WTC11 (cell line): Measurements from ENCODE around the gene DIAPH1. TPM values are rescaled to one million over a fixed set of nuclear protein-coding genes. Genes with fewer than 3 reads are reported as not detected.
A peak's percentile ranks its signal among the peaks of the same experiment; 100 is the strongest.

Experiments used
- ATAC-seq: fragments of 200-7000 bp; cut with Tn5 transposase; 2 replicates; pipeline ENCODE4 v1.10.0; 2021; ENCODE audit warnings: mild to moderate bottlenecking, moderate library complexity
- CTCF ChIA-PET: fragments of 300-600 bp; sonication (Branson Sonifier 250); formaldehyde crosslinking; loops from one replicate; lab custom pipeline; 2021; ENCODE audit warnings: antibody characterized with exemption; lab: Charles Lee
- POLR2A ChIA-PET: fragments of 350-600 bp; sonication (Branson Sonifier 250); formaldehyde crosslinking; loops from one replicate; lab custom pipeline; 2021; ENCODE audit warnings: antibody characterized with exemption; lab: Charles Lee
- DNase-seq: peaks from one replicate; pipeline ENCODE4 v3.0.0; 2021; ENCODE audit warnings: low spot score
- H3K27ac Mint-ChIP-seq: 2 replicates; pipeline ENCODE4 v1.8.0; 2021; ENCODE audit warnings: mixed read lengths
- H3K27me3 Mint-ChIP-seq: 2 replicates; pipeline ENCODE4 v1.8.0; 2021; ENCODE audit warnings: low read depth, mild to moderate bottlenecking, moderate library complexity, mixed read lengths
- H3K36me3 Mint-ChIP-seq: 2 replicates; pipeline ENCODE4 v1.8.0; 2021; ENCODE audit warnings: mixed read lengths
- H3K4me1 Mint-ChIP-seq: 2 replicates; pipeline ENCODE4 v1.8.0; 2022; ENCODE audit warnings: mixed read lengths
- H3K4me3 Mint-ChIP-seq: 2 replicates; pipeline ENCODE4 v1.8.0; 2021; ENCODE audit warnings: mild to moderate bottlenecking, moderate library complexity, mixed read lengths
- H3K9me3 Mint-ChIP-seq: 2 replicates; pipeline ENCODE4 v1.8.0; 2021; ENCODE audit warnings: mixed read lengths
- ATF1 ChIP-seq: sonication (generic); formaldehyde crosslinking; IDR thresholded peaks from 2 replicates; pipeline ENCODE4 v1.8.1; 2023; ENCODE audit warnings: mild to moderate bottlenecking, moderate library complexity, missing genetic modification reagents
- CBFB ChIP-seq: sonication (generic); formaldehyde crosslinking; IDR thresholded peaks from 2 replicates; pipeline ENCODE4 v1.8.1; 2022; ENCODE audit warnings: mild to moderate bottlenecking, low read depth, missing genetic modification reagents
- EMX1 ChIP-seq: fragments of 250-450 bp; sonication (Bioruptor Pico); IDR thresholded peaks from 2 replicates; pipeline ENCODE4 v1.8.0; 2021; ENCODE audit warnings: mild to moderate bottlenecking
- GTF2I ChIP-seq: fragments of 250-450 bp; sonication (Bioruptor Pico); conservative IDR thresholded peaks from 2 replicates; pipeline ENCODE4 v1.4.0; 2021; ENCODE audit warnings: mild to moderate bottlenecking
- HMGA2 ChIP-seq: fragments of 250-450 bp; sonication (Bioruptor Pico); IDR thresholded peaks from 2 replicates; pipeline ENCODE4 v1.4.0; 2021; ENCODE audit warnings: mild to moderate bottlenecking, moderate library complexity
- KAT7 ChIP-seq: sonication (generic); formaldehyde crosslinking; IDR thresholded peaks from 2 replicates; pipeline ENCODE4 v1.8.1; 2023; ENCODE audit warnings: missing genetic modification reagents, mild to moderate bottlenecking, borderline replicate concordance
- ZBTB21 ChIP-seq: sonication (generic); formaldehyde crosslinking; IDR thresholded peaks from 2 replicates; pipeline ENCODE4 v1.8.1; 2023; ENCODE audit warnings: mild to moderate bottlenecking, missing genetic modification reagents, borderline replicate concordance
- ZNF263 ChIP-seq: sonication (generic); formaldehyde crosslinking; IDR thresholded peaks from 2 replicates; pipeline ENCODE4 v1.8.1; 2022; ENCODE audit warnings: low read depth, mild to moderate bottlenecking, moderate library complexity, missing genetic modification reagents
- ZNF416 ChIP-seq: fragments of 250-450 bp; sonication (Bioruptor Pico); IDR thresholded peaks from 2 replicates; pipeline ENCODE4 v1.9.0; 2021; ENCODE audit warnings: mild to moderate bottlenecking, inconsistent platforms
- total RNA-seq: library from RNA; stranded (reverse); gene quantifications from 3 replicates; pipeline ENCODE4 v1.2.3, GENCODE V29; 2021
- TF ChIP-seq, protein P1 (sequence below): fragments of 250-450 bp; sonication (Bioruptor Pico); IDR thresholded peaks from 2 replicates; pipeline ENCODE4 v2.1.2; 2022; ENCODE audit warnings: mild to moderate bottlenecking, moderate library complexity
- TF ChIP-seq, protein P2 (sequence below): sonication (generic); formaldehyde crosslinking; IDR thresholded peaks from 2 replicates; pipeline ENCODE4 v1.8.1; 2022; ENCODE audit warnings: low read depth, missing genetic modification reagents, borderline replicate concordance
- TF ChIP-seq, protein P3 (sequence below): sonication (generic); formaldehyde crosslinking; IDR thresholded peaks from 2 replicates; pipeline ENCODE4 v1.8.1; 2023; ENCODE audit warnings: mild to moderate bottlenecking, missing genetic modification reagents, borderline replicate concordance
- TF ChIP-seq, protein P4 (sequence below): sonication (generic); formaldehyde crosslinking; IDR thresholded peaks from 2 replicates; pipeline ENCODE4 v1.8.1; 2022; ENCODE audit warnings: low read depth, mild to moderate bottlenecking, moderate library complexity, missing genetic modification reagents, borderline replicate concordance
- TF ChIP-seq, protein P5 (sequence below): fragments of 200-600 bp; IDR thresholded peaks from 2 replicates; pipeline ENCODE4 v1.8.0; 2022; ENCODE audit warnings: antibody characterized with exemption

Gene DIAPH1
- total RNA-seq, 1 experiment from 2014 or later = 109 TPM

DNA sequence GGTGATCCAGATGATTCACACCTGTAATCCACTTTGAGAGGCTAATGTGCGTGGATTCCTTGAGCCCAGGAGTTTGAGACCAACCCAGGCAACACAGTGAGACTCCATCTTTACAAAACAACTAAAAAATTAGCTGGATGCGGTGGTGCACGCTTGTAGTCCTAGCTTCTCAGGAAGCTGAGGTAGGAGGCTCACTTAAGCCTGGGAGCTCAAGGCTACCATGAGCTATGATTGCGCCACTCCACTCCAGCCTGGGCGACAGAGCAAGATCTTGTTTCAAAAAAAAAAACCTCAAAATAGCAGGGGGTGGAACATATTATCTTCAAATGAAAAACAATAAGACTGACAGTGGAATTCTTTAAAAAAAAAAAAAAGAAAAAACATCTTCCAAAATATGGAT, 70.9 kb downstream of the DIAPH1 start:
- Mint-ChIP-seq H3K27ac (no peak overlapping the region), H3K4me3 (no peak overlapping the region), H3K4me1 (peaks cover 7% of the 10 kb centered on the region), H3K36me3 (peaks cover 53% of the 10 kb centered on the region), H3K9me3 (peaks cover 23% of the 10 kb centered on the region), H3K27me3 (no peaks in the 10 kb centered on the region)
- ChIA-PET POLR2A (no interaction called here), CTCF (interaction anchor here (0.6 to 1.3 kb wide), 4 partner anchors 10 to 140 kb away, joined by 3 to 5 read pairs (median 4); partner anchors contain the start of genes PCDHGB6 and PCDHGB7)
- DNase-seq (no peak), ATAC-seq (no peak)
- TF ChIP-seq CBFB (CRISPR knock-in tag) (no peak), ZBTB21 (no peak), ZNF416 (CRISPR knock-in tag) (no peak), ZNF263 (no peak), GTF2I (CRISPR knock-in tag) (no peak)
- TF ChIP-seq, protein P1, sequence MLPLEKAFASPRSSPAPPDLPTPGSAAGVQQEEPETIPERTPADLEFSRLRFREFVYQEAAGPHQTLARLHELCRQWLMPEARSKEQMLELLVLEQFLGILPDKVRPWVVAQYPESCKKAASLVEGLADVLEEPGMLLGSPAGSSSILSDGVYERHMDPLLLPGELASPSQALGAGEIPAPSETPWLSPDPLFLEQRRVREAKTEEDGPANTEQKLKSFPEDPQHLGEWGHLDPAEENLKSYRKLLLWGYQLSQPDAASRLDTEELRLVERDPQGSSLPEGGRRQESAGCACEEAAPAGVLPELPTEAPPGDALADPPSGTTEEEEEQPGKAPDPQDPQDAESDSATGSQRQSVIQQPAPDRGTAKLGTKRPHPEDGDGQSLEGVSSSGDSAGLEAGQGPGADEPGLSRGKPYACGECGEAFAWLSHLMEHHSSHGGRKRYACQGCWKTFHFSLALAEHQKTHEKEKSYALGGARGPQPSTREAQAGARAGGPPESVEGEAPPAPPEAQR (CRISPR knock-in tag) = no peak
- TF ChIP-seq, protein P2, sequence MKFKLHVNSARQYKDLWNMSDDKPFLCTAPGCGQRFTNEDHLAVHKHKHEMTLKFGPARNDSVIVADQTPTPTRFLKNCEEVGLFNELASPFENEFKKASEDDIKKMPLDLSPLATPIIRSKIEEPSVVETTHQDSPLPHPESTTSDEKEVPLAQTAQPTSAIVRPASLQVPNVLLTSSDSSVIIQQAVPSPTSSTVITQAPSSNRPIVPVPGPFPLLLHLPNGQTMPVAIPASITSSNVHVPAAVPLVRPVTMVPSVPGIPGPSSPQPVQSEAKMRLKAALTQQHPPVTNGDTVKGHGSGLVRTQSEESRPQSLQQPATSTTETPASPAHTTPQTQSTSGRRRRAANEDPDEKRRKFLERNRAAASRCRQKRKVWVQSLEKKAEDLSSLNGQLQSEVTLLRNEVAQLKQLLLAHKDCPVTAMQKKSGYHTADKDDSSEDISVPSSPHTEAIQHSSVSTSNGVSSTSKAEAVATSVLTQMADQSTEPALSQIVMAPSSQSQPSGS (CRISPR knock-in tag) = no peak

DNA sequence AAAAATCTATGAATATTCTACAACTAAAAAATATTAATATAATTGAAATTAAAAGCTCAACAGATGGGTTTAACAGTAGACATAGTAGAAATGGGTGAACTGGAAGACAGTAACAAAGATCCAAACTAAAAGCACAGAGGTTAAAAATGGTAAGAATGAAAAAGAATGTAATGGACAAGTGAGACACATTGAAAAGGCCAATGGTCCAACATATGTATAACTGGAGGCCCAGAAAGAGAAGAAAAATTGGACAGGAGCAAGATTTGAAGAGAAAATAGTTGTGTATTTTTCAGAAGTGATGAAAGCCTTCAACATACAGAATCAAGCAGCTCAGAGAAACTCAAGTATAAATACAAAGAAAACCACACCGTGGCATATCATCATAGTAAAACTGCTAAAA, 71.3 kb downstream of the DIAPH1 start:
- POLR2A ChIA-PET = no interaction called here
- H3K4me3 Mint-ChIP-seq = no peak overlapping the region
- no peaks in the 10 kb centered on the region for H3K27me3 Mint-ChIP-seq
- no peak overlapping the region for H3K27ac Mint-ChIP-seq
- H3K9me3 Mint-ChIP-seq = peaks cover 23% of the 10 kb centered on the region
- DNase-seq = no peak
- H3K36me3 Mint-ChIP-seq = peaks cover 52% of the 10 kb centered on the region
- peaks cover 7% of the 10 kb centered on the region for H3K4me1 Mint-ChIP-seq
- no peak for ATAC-seq
- CTCF ChIA-PET = interaction anchor here (0.6 to 1.3 kb wide), 3 partner anchors 16 to 139 kb away, joined by 3 to 4 read pairs (median 3); partner anchors contain the start of genes PCDHGB6 and PCDHGB7
- TF ChIP-seq, protein P3, sequence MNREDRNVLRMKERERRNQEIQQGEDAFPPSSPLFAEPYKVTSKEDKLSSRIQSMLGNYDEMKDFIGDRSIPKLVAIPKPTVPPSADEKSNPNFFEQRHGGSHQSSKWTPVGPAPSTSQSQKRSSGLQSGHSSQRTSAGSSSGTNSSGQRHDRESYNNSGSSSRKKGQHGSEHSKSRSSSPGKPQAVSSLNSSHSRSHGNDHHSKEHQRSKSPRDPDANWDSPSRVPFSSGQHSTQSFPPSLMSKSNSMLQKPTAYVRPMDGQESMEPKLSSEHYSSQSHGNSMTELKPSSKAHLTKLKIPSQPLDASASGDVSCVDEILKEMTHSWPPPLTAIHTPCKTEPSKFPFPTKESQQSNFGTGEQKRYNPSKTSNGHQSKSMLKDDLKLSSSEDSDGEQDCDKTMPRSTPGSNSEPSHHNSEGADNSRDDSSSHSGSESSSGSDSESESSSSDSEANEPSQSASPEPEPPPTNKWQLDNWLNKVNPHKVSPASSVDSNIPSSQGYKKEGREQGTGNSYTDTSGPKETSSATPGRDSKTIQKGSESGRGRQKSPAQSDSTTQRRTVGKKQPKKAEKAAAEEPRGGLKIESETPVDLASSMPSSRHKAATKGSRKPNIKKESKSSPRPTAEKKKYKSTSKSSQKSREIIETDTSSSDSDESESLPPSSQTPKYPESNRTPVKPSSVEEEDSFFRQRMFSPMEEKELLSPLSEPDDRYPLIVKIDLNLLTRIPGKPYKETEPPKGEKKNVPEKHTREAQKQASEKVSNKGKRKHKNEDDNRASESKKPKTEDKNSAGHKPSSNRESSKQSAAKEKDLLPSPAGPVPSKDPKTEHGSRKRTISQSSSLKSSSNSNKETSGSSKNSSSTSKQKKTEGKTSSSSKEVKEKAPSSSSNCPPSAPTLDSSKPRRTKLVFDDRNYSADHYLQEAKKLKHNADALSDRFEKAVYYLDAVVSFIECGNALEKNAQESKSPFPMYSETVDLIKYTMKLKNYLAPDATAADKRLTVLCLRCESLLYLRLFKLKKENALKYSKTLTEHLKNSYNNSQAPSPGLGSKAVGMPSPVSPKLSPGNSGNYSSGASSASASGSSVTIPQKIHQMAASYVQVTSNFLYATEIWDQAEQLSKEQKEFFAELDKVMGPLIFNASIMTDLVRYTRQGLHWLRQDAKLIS = no peak
- no peak for TF ChIP-seq KAT7 (CRISPR knock-in tag)
- TF ChIP-seq EMX1 (CRISPR knock-in tag) = no peak
- TF ChIP-seq, protein P4, sequence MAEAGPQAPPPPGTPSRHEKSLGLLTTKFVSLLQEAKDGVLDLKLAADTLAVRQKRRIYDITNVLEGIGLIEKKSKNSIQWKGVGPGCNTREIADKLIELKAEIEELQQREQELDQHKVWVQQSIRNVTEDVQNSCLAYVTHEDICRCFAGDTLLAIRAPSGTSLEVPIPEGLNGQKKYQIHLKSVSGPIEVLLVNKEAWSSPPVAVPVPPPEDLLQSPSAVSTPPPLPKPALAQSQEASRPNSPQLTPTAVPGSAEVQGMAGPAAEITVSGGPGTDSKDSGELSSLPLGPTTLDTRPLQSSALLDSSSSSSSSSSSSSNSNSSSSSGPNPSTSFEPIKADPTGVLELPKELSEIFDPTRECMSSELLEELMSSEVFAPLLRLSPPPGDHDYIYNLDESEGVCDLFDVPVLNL = no peak
- TF ChIP-seq, protein P5, sequence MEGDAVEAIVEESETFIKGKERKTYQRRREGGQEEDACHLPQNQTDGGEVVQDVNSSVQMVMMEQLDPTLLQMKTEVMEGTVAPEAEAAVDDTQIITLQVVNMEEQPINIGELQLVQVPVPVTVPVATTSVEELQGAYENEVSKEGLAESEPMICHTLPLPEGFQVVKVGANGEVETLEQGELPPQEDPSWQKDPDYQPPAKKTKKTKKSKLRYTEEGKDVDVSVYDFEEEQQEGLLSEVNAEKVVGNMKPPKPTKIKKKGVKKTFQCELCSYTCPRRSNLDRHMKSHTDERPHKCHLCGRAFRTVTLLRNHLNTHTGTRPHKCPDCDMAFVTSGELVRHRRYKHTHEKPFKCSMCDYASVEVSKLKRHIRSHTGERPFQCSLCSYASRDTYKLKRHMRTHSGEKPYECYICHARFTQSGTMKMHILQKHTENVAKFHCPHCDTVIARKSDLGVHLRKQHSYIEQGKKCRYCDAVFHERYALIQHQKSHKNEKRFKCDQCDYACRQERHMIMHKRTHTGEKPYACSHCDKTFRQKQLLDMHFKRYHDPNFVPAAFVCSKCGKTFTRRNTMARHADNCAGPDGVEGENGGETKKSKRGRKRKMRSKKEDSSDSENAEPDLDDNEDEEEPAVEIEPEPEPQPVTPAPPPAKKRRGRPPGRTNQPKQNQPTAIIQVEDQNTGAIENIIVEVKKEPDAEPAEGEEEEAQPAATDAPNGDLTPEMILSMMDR = no peak
- TF ChIP-seq HMGA2 (CRISPR knock-in tag) = peak; percentile 42; the same call in 1 of the 2 replicates
- no peak for TF ChIP-seq ATF1
- TF ChIP-seq, protein P1 (CRISPR knock-in tag) = no peak
